Uterine smooth muscle cell (primary cell): Measurements from ENCODE around the gene NDUFA11. TPM values are rescaled to one million over a fixed set of nuclear protein-coding genes. Genes with fewer than 3 reads are reported as not detected.

ENCODE experiments used
- total RNA-seq: library from RNA; depleted of rRNA; stranded (reverse); fragments of >200 nt; gene quantifications from 2 replicates; pipeline ENCODE4 v1.2.3, GENCODE V29; 2014

Gene NDUFA11
- 253 and 291 TPM in 2 replicates for total RNA-seq

DNA sequence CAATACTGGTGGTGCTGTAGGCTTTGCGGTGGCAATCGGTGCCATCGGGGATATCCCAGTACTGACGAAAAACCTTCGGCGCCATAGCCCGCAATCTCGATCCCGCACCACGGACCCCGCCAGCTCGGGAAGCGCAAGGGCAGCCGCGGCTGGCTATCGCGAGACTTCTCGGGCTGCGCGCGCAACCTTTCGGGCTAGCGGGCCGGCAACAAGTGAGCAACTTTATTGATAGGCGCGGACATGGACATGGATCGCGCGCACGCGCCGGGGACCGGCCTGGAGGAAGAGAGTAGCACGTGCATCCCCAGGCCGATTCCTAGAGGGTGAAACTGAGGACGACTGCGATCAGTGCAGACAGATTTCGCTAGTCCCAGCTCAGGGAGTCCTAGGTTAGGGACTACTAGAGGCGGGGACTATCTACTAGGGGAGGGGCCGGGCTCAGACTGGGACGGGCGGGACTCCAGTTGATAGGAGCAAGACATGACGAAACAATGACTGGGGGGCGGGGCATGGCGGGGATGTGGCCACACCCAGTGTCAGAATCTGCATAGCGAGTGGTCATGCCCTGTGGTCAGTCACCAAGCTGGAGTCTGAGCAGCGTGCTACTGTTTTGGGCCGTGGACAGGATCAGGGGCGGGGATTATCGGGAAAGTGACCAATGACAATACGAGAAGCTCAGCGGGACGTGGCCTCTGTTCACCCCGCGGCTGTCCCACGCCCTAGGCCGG, at the start of gene NDUFA11:
Gene NDUFA11, minus strand, starts transcription at position 167 of the 728 bp plus-strand sequence. Its CDS starts 82 bp downstream, at position 85.

DNA sequence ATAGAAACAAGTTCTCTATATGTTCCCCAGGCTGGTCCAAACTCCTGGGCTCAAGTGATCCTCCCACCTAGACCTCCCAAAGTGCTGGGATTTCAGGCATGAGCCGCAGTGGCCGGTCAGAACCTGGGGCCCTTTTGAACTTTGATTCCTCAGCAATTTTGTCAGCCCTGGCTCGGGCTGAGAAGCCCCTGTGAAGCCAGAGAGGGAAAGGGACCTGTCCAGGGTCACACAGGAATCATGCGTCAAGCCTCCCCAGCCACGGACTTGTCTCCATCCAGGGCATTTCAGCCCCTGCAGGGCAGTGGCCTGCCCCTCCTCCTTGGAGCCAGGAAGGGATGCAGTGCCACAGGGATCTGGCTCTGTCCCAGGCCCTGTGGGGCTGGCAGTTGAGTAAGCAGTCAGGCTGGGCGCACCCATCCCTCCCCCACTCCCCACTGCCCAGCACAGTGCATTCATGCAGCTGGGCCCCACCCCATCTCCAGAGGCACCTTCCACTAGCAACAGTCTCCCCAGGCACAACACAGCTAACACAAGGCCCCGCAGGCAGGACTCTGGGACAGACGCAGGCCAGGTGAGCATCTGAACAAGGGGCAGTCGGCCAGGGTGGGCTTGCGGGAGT, 10.3 kb upstream of the NDUFA11 start, which contains the start of gene CAPS:
Gene CAPS, plus strand, starts transcription at position 516 of the 619 bp plus-strand sequence. CDS start 153 bp downstream, outside the sequence.

DNA sequence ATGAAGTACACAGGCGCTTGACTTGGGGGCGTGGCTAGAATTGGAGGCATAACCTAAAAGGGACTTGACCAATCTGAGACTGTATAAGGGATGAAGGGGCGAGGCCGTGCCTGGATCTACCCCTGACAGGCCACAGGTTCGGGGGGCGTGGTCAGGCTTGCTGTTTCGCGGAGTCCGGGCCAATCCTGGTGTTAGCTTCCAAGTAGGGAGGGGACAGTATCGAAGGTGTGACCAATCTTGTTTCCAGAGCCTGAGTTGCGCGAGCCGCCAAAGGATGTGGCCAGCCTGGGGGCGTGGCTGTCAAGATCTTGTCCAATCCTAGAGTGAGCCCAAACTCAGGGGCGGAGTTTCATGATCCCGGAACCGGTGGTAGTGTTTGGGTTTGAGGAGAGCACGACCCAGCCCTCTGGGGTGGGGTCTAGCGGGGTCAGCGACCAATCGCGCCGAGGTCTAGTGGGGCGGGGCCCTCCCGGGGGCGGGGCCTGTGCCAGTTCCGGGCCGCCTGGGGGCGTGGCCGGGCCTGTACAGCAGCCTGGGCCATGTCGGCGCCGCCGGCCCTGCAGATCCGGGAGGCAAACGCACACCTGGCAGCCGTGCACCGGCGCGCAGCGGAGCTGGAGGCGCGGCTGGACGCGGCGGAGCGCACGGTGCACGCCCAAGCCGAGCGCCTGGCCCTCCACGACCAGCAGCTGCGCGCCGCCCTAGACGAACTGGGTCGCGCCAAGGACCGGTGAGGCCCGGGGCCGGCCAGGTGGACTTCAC, 943 bp upstream of the NDUFA11 start, which contains the start of gene VMAC:
Gene VMAC, plus strand, starts transcription at position 521 of the 762 bp plus-strand sequence. Its CDS starts 19 bp downstream, at position 540.

DNA sequence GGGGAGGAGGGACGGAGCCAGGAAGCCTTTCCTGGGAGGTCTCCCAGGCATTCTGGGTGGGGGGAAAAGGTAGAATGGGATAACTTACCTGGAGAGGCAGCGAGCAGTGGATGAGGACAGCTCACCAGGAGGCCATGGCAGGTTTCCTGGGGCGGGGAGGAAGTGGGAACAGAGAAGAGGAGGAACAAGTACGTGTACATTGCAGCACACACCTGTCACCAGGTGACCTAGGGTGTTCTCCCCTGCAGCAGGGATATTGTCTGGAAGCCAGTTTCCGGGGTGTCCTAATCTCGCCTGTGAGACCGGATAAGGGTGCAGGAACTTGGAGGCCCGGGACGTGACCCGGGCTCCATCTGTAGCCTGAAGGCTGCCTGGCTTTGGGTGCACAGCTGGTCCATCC, 52.3 kb downstream of the NDUFA11 start, which contains the start of gene FUT3:
Gene FUT3, minus strand, starts transcription at position 148 of the 400 bp plus-strand sequence.

Other genes with a start within 250 kb of the NDUFA11 start
- gene MICOS13, start 223.3 kb downstream of the NDUFA11 start, total RNA-seq: 24.8 and 33.6 TPM in 2 replicates
- gene HSD11B1L, start 222.8 kb downstream of the NDUFA11 start, total RNA-seq: 4.2 and 10.6 TPM in 2 replicates
- gene RPL36, start 213.5 kb downstream of the NDUFA11 start, total RNA-seq: 464 and 651 TPM in 2 replicates
- gene LONP1, start 183.6 kb downstream of the NDUFA11 start, total RNA-seq: 212 and 293 TPM in 2 replicates
- not detected in 2 replicates for gene CATSPERD, start 183.2 kb downstream of the NDUFA11 start, total RNA-seq
- 0.22 and 0.37 TPM in 2 replicates for gene PRR22, start 119.0 kb downstream of the NDUFA11 start, total RNA-seq
- 33.4 and 47.6 TPM in 2 replicates for gene DUS3L, start 112.6 kb downstream of the NDUFA11 start, total RNA-seq
- gene NRTN, start 98.7 kb downstream of the NDUFA11 start, total RNA-seq: not detected in 2 replicates
- gene FUT6, start 64.1 kb downstream of the NDUFA11 start, total RNA-seq: not detected in 2 replicates
- gene FUT3, start 52.3 kb downstream of the NDUFA11 start, total RNA-seq: not detected in 2 replicates
- not detected in 2 replicates for gene FUT5, start 33.2 kb downstream of the NDUFA11 start, total RNA-seq
- 3.5 and 8.0 TPM in 2 replicates for gene VMAC, start 1.1 kb upstream of the NDUFA11 start, total RNA-seq
- 1.4 and 4.5 TPM in 2 replicates for gene CAPS, start 10.5 kb upstream of the NDUFA11 start, total RNA-seq
- gene RANBP3, start 74.3 kb upstream of the NDUFA11 start, total RNA-seq: 36.1 and 44.5 TPM in 2 replicates
- gene RFX2, start 206.7 kb upstream of the NDUFA11 start, total RNA-seq: 3.9 and 8.0 TPM in 2 replicates
- gene ACSBG2, start 231.9 kb upstream of the NDUFA11 start, total RNA-seq: not detected in 2 replicates